H1 (cell line): Measurements from ENCODE around the gene PTPRCAP.

Experiments used
- BRCA1 ChIP-seq: IDR thresholded peaks from 2 replicates; pipeline ENCODE4 v1.6.1; 2012; ENCODE audit warnings: low read depth, low read length, improper control_type of control experiment
- CEBPB ChIP-seq: IDR thresholded peaks from 2 replicates; pipeline ENCODE4 v1.6.1; 2012; ENCODE audit warnings: low read depth, low read length
- CREB1 ChIP-seq: IDR thresholded peaks from 2 replicates; pipeline ENCODE4 v1.6.1; 2012; ENCODE audit warnings: inconsistent platforms
- EGR1 ChIP-seq: IDR thresholded peaks from 2 replicates; pipeline ENCODE4 v1.6.1; 2011; ENCODE audit warnings: low read depth, low read length, borderline replicate concordance
- JUN ChIP-seq: IDR thresholded peaks from 2 replicates; pipeline ENCODE4 v1.6.1; 2011; ENCODE audit warnings: low read depth, mild to moderate bottlenecking, improper control_type of control experiment, low read length
- POLR2A ChIP-seq, 2 experiments: IDR thresholded peaks; 1 replicate in 1 of 2; 2 replicates in 1 of 2; pipeline ENCODE4 v1.6.1; 2011; ENCODE audit warnings: low read depth in 2 of 2, low read length in 2 of 2, mild to moderate bottlenecking in 2 of 2; ENCODE audit errors: control extremely low read depth in 1 of 2
- SP1 ChIP-seq: IDR thresholded peaks from 2 replicates; pipeline ENCODE4 v1.6.1; 2011; ENCODE audit warnings: low read depth, low read length
- TCF12 ChIP-seq: IDR thresholded peaks from 2 replicates; pipeline ENCODE4 v1.6.1; 2011; ENCODE audit warnings: low read depth, mild to moderate bottlenecking, low read length
- YY1 ChIP-seq: IDR thresholded peaks from 2 replicates; pipeline ENCODE4 v1.6.1; 2011; ENCODE audit warnings: low read depth, mild to moderate bottlenecking, low read length
- TF ChIP-seq, protein P1 (sequence below), 3 experiments: IDR thresholded peaks; 1 replicate in 2 of 3; 2 replicates in 1 of 3; pipeline versions ENCODE4 v1.5.1 to v1.6.1; 2011; ENCODE audit warnings: low read length in 3 of 3, mild to moderate bottlenecking in 3 of 3, inconsistent platforms in 2 of 3, low read depth in 1 of 3, moderate library complexity in 1 of 3; ENCODE audit not compliant: insufficient read depth in 1 of 3; ENCODE audit errors: control extremely low read depth in 1 of 3
- TF ChIP-seq, protein P2 (sequence below): IDR thresholded peaks from 2 replicates; pipeline ENCODE4 v1.6.1; 2012; ENCODE audit warnings: inconsistent platforms

DNA sequence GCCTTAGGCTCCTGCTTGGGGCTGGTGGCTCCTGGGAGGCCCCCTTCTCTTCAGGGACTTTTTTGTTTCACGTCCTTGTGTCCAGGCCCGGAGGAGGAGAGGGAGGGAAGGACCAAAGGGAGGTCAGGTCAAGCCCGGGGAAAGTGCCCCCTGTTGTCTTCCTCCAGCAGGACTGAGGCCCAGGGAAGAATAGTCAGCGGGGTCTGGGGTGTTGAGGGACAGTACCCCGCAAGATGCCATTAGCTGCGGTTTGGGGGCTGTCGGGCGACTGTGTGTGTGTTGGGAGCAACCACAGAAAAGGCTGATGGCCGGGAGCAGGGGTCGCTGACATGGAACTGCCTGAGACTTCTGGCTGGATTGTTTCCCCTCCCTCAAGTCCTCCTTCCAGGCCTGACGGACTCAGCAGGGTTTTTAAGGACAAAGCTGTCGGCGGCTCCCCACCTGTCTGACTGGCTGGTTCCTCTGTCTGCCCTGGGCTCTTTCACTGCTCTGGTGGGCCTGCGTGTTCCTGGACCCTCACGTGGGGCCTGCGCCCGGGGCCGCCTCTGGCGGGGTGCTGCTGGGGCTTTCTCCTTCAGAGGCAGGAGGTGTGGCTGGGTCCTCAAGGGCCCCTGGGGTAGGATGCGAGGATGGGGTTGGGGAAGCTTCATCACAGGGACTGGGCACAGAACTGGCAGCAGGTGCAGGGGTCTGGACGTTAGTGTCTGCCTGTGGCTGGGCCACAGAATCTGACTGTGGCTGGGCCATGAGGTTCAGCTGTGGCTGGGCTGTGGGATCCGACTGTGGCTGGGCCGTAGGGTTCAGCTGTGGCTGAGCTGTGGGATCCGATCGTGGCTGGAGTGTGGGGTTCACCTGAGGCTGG, 13.5 kb upstream of the PTPRCAP start:
- TF ChIP-seq EGR1, result no peak
- no peak for TF ChIP-seq YY1
- TF ChIP-seq POLR2A (IDR thresholded peaks at IDR 0.05; ENCODE audit: control extremely low read depth in 1 of 2, low read depth in 2 of 2, low read length in 2 of 2), result no peak
- no peak for TF ChIP-seq TCF12
- TF ChIP-seq, protein P1, sequence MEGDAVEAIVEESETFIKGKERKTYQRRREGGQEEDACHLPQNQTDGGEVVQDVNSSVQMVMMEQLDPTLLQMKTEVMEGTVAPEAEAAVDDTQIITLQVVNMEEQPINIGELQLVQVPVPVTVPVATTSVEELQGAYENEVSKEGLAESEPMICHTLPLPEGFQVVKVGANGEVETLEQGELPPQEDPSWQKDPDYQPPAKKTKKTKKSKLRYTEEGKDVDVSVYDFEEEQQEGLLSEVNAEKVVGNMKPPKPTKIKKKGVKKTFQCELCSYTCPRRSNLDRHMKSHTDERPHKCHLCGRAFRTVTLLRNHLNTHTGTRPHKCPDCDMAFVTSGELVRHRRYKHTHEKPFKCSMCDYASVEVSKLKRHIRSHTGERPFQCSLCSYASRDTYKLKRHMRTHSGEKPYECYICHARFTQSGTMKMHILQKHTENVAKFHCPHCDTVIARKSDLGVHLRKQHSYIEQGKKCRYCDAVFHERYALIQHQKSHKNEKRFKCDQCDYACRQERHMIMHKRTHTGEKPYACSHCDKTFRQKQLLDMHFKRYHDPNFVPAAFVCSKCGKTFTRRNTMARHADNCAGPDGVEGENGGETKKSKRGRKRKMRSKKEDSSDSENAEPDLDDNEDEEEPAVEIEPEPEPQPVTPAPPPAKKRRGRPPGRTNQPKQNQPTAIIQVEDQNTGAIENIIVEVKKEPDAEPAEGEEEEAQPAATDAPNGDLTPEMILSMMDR (IDR thresholded peaks at IDR 0.05; ENCODE audit: control extremely low read depth in 1 of 3, insufficient read depth in 1 of 3, low read depth in 1 of 3, low read length in 3 of 3), result no peak
- TF ChIP-seq CEBPB, result no peak
- TF ChIP-seq JUN, result no peak
- no peak for TF ChIP-seq BRCA1
- TF ChIP-seq CREB1, result no peak
- TF ChIP-seq SP1, result no peak
- TF ChIP-seq, protein P2, sequence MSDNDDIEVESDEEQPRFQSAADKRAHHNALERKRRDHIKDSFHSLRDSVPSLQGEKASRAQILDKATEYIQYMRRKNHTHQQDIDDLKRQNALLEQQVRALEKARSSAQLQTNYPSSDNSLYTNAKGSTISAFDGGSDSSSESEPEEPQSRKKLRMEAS, result no peak
